Body of pancreas (tissue), 4 donors: ENCODE data around the gene DHX35. TPM values are rescaled to one million over a fixed set of nuclear protein-coding genes. Genes with fewer than 3 reads are reported as not detected.

Source experiments
- ATAC-seq: fragments of 150-250 bp; one replicate; pipeline ENCODE4 v1.9.1; 2016
- DNase-seq, 4 donors: peaks; one replicate each; pipeline ENCODE4 v3.0.0-alpha.2; 2019
- H3K27ac ChIP-seq, 4 donors: fragments of 200-600 bp; sonication (generic); 1 replicate in 3 of 4; 2 replicates in 1 of 4; pipeline versions ENCODE4 v1.5.1 to v1.6.1; 2016 to 2019; ENCODE audit warnings: mild to moderate bottlenecking in 1 of 4, mixed read lengths in 1 of 4, moderate library complexity in 1 of 4
- H3K27me3 ChIP-seq, 2 donors: fragments of 200-600 bp; sonication (generic); one replicate each; pipeline ENCODE4 v1.6.0; 2016; ENCODE audit warnings: mild to moderate bottlenecking in 1 of 2
- H3K36me3 ChIP-seq, 2 donors: fragments of 200-600 bp; sonication (generic); replicated peaks in 1 of 2; 2 replicates each; pipeline ENCODE4 v1.5.1; 2016; ENCODE audit warnings: low read depth in 2 of 2; ENCODE audit not compliant: insufficient read depth in 1 of 2
- H3K4me1 ChIP-seq: fragments of 200-600 bp; sonication (generic); one replicate; pipeline ENCODE4 v1.6.0; 2016
- H3K4me3 ChIP-seq, 2 donors: fragments of 200-600 bp; sonication (generic); 1 replicate in 1 of 2; 2 replicates in 1 of 2; pipeline ENCODE4 v1.5.1; 2016 to 2019
- H3K9me3 ChIP-seq, 3 donors: fragments of 200-600 bp; sonication (generic); 1 replicate in 2 of 3; 2 replicates in 1 of 3; pipeline ENCODE4 v1.5.1; 2016
- CTCF ChIP-seq, 7 experiments: fragments of 450-650 bp in 4 of 7; fragments of 200-600 bp in 3 of 7; sonication (generic) in 3 of 7; IDR thresholded peaks; one replicate each; pipeline ENCODE4 v1.5.1; 2016 to 2019; ENCODE audit warnings: antibody characterized with exemption in 7 of 7
- POLR2A ChIP-seq, 3 donors: fragments of 450-650 bp; IDR thresholded peaks; one replicate each; pipeline ENCODE4 v1.6.1; 2016; ENCODE audit warnings: antibody characterized with exemption in 3 of 3, mild to moderate bottlenecking in 2 of 3
- WGBS, 2 donors: methylation state at CpG; one replicate each; pipeline ENCODE4 v1.1.5; 2017; 5-methylcytosine and 5-hydroxymethylcytosine counted together
- intact Hi-C: fragments of 100-400 bp; cut with DNase I; formaldehyde crosslinking; loops from one replicate; pipeline ENCODE4 v1.15.1; 2023
- total RNA-seq, 2 donors: library from RNA; depleted of rRNA; stranded (reverse); fragments of >200 nt; gene quantifications; one replicate each; pipeline ENCODE4 v1.1.0, GENCODE V29; 2016

Gene DHX35
- total RNA-seq, 2 donors from 2014 or later = 6.9 to 7.3 TPM

DNA sequence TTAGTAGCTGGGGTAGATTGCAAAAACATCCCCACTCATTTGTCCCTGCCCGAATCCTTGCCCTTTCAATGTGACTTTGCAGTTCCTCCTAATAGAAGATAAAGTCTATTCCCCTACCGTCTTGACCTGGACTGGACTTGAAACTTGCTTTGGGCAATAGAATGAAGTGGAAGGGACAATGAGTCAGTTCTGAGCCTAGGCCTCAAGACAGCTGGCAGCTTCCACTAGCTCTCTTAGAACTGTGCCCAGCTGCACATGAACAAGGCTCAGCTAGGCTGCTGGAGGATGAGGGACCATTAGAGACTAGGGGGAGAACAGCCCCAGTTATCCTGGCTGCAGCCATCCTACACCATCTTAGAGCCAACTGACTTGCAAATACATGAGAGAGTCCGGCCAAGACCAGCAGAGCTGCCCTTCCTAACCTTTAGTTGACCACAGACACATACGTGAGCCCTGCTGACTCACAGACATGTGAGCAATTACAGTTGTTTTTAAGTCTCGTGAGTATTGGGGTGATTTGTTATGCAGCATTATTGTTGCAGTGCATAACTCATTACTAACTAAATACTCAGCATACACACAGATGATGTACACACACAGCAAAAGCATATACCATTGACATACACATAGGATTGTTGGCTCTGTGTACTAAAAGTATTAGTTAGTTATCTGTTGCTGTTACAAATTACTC is 105.5 kb downstream of the DHX35 start:
- no peaks in the 10 kb centered on the region for H3K4me1 ChIP-seq

DNA sequence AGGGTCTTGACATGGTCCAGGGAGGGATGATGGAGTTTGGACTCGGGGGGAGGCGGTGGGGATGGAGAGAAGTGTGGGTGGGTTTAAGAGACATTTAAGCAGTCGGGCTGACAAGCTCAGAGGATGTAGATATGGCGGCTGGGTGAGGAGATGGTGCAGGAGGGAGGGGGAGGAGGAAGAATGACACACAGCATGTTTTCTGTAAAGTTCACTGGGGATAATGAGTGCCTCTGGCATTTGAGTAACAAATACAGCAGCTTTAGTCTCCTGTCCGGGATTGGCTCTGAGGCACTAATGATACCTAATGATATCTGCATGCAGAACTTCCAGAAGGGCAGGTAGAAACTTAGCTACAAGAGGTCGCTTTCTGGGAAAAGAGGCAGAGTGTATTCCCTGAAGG is 107.8 kb downstream of the DHX35 start:
- H3K9me3 ChIP-seq = no peaks in the 10 kb centered on the region
- no peak overlapping the region for H3K4me3 ChIP-seq
- H3K36me3 ChIP-seq = no peaks in the 10 kb centered on the region

More for the DNA sequence above, 105.5 kb downstream of the DHX35 start:
- no peak overlapping the region for H3K4me3 ChIP-seq
- no peak for ATAC-seq
- TF ChIP-seq POLR2A (IDR thresholded peaks at IDR 0.05) (no peak), CTCF (IDR thresholded peaks at IDR 0.05) (no peak)
- H3K36me3 ChIP-seq = no peaks in the 10 kb centered on the region
- WGBS, 2 donors = 71 to 74% methylated on average over 5 of the region's 5 CpGs
- no peaks in the 10 kb centered on the region for H3K27me3 ChIP-seq
- H3K9me3 ChIP-seq = no peaks in the 10 kb centered on the region
- H3K27ac ChIP-seq = no peak overlapping the region
- intact Hi-C loops = no loop called here
- DNase-seq = no peak

GRCh38 chr20:39070484-39071231 is 108.5 kb downstream of the DHX35 start:
- TF ChIP-seq POLR2A (IDR thresholded peaks at IDR 0.05) (no peak), CTCF (IDR thresholded peaks at IDR 0.05) (no peak)
- ATAC-seq = no peak
- 43 to 56% methylated on average over 5 to 7 of the region's 7 CpGs for WGBS, 2 donors
- Histone ChIP-seq H3K4me3 (no peak overlapping the region), H3K27me3 (no peaks in the 10 kb centered on the region), H3K9me3 (no peaks in the 10 kb centered on the region), H3K36me3 (no peaks in the 10 kb centered on the region), H3K4me1 (no peaks in the 10 kb centered on the region), H3K27ac (no peak overlapping the region)
- DNase-seq = no peak
- intact Hi-C loops = no loop called here

More for the DNA sequence above, 107.8 kb downstream of the DHX35 start:
- no peak for DNase-seq
- Histone ChIP-seq H3K4me1 (no peaks in the 10 kb centered on the region), H3K27ac (no peak overlapping the region), H3K27me3 (no peaks in the 10 kb centered on the region)
- WGBS, 2 donors = 38% methylated on average over 6 of the region's 6 CpGs
- no peak for TF ChIP-seq CTCF (IDR thresholded peaks at IDR 0.05)
- TF ChIP-seq POLR2A (IDR thresholded peaks at IDR 0.05) = no peak
- intact Hi-C loops = no loop called here
- ATAC-seq = no peak

DNA sequence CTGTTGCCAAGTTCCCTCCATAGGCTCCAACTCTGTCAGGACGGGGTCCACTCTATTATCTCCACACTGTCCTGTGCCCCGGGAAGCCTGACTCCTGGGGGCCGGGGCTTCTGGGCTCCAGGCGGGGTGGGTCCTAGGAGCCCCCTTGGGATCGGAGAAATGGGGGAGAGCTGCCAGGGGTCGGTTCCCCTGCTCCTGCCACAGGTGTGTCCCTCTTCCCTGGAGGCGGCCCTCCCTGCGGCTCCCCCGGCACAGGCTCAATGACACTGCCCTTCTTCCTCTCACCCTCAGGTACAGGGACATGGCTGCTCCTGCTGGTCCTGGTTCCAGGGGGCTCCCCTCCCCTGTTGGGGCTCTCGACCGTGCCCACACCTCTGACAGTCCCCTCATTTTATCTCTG is 110.0 kb downstream of the DHX35 start:
- 53 to 74% methylated on average over 3 to 11 of the region's 11 CpGs for WGBS, 2 donors
- Histone ChIP-seq H3K27ac (no peak overlapping the region), H3K9me3 (no peaks in the 10 kb centered on the region), H3K27me3 (no peaks in the 10 kb centered on the region), H3K4me1 (no peaks in the 10 kb centered on the region), H3K36me3 (no peaks in the 10 kb centered on the region), H3K4me3 (no peak overlapping the region)
- no peak for TF ChIP-seq POLR2A (IDR thresholded peaks at IDR 0.05)
- TF ChIP-seq CTCF (IDR thresholded peaks at IDR 0.05) = no peak
- ATAC-seq = no peak
- intact Hi-C loops = no loop called here
- DNase-seq = no peak
